Common myeloid progenitor, CD34-positive (primary cell): ENCODE results near the gene MS4A5.
A peak's percentile ranks its signal among the peaks of the same experiment; 100 is the strongest.
"Not testable (repeated sequence)": the region's sequence is repeated elsewhere in the genome, so short reads cannot be mapped to it uniquely, and the experiment has no call there.

Source experiments
- CTCF ChIA-PET: fragments of 350-600 bp; sonication (Branson Sonifier 250); formaldehyde crosslinking; loops from one replicate; lab custom pipeline; 2021; ENCODE audit warnings: antibody characterized with exemption; lab: Charles Lee
- POLR2A ChIA-PET: fragments of 350-600 bp; sonication (Branson Sonifier 250); formaldehyde crosslinking; loops from one replicate; lab custom pipeline; 2021; ENCODE audit warnings: antibody characterized with exemption; lab: Charles Lee
- DNase-seq, 3 donors: peaks; one replicate each; pipeline versions ENCODE4 v3.0.0 to v3.0.0-alpha.2; 2013
- H3K27ac ChIP-seq, 2 experiments: 1 replicate in 1 of 2; 2 replicates in 1 of 2; pipeline ENCODE4 v1.7.0; 2013; ENCODE audit warnings: inconsistent platforms in 2 of 2, low read length in 2 of 2, mild to moderate bottlenecking in 2 of 2, low read depth in 1 of 2, moderate library complexity in 1 of 2; ENCODE audit not compliant: severe bottlenecking in 2 of 2, insufficient read depth in 1 of 2, poor library complexity in 1 of 2
- H3K27me3 ChIP-seq, 5 experiments: replicated peaks in 2 of 5; 1 replicate in 3 of 5; 2 replicates in 2 of 5; pipeline versions ENCODE4 v1.6.1 to v1.7.0; 2013; ENCODE audit warnings: low read length in 4 of 5, mild to moderate bottlenecking in 2 of 5, moderate library complexity in 2 of 5, inconsistent platforms in 1 of 5; ENCODE audit not compliant: insufficient read depth in 5 of 5, control insufficient read depth in 4 of 5
- H3K36me3 ChIP-seq, 4 experiments: 1 replicate in 2 of 4; 2 replicates in 2 of 4; pipeline versions ENCODE4 v1.6.1 to v1.7.0; 2013; ENCODE audit warnings: low read length in 3 of 4, control low read depth in 1 of 4, mild to moderate bottlenecking in 1 of 4; ENCODE audit not compliant: control insufficient read depth in 4 of 4, insufficient read depth in 4 of 4
- H3K4me1 ChIP-seq, 4 experiments: 1 replicate in 3 of 4; 2 replicates in 1 of 4; pipeline versions ENCODE4 v1.6.1 to v1.7.1; 2013; ENCODE audit warnings: low read length in 3 of 4, mild to moderate bottlenecking in 3 of 4, control low read depth in 1 of 4, inconsistent platforms in 1 of 4, moderate library complexity in 1 of 4; ENCODE audit not compliant: control insufficient read depth in 4 of 4, insufficient read depth in 4 of 4; ENCODE audit errors: control extremely low read depth in 1 of 4
- H3K4me3 ChIP-seq, 7 experiments: 1 replicate in 4 of 7; 2 replicates in 3 of 7; pipeline versions ENCODE4 v1.5.1 to v1.7.0; 2013; ENCODE audit warnings: mild to moderate bottlenecking in 7 of 7, low read length in 6 of 7, moderate library complexity in 6 of 7, inconsistent platforms in 2 of 7, low read depth in 2 of 7, control low read depth in 1 of 7; ENCODE audit not compliant: insufficient read depth in 4 of 7, control insufficient read depth in 1 of 7; ENCODE audit errors: extremely low read depth in 1 of 7
- H3K9me3 ChIP-seq, 5 experiments: 1 replicate in 4 of 5; 2 replicates in 1 of 5; pipeline versions ENCODE4 v1.6.1 to v1.7.1; 2013; ENCODE audit warnings: low read length in 4 of 5, mild to moderate bottlenecking in 2 of 5, inconsistent platforms in 1 of 5, low read depth in 1 of 5, moderate library complexity in 1 of 5; ENCODE audit not compliant: control insufficient read depth in 4 of 5, insufficient read depth in 2 of 5; ENCODE audit errors: control extremely low read depth in 1 of 5
- WGBS: methylation state at CpG from one replicate; pipeline ENCODE4 v1.1.5; 2013; ENCODE audit not compliant: insufficient coverage; 5-methylcytosine and 5-hydroxymethylcytosine counted together

The MS4A5 gene

DNA sequence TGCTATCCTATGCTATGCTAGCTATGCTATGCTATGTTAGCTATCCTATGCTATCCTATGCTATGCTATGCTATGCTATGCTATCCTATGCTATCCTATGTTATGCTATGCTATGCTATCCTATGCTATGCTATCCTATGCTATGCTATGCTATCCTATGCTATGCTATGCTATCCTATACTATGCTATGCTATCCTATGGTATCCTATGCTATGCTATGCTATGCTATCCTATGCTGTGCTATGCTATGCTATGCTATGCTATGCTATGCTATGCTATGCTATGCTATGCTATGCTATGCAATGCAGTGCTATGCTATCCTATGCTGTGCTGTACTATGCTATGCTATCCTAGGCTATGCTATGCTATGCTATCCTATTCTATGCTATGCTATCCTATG lies 17.7 kb downstream of the MS4A5 start:
- ChIA-PET POLR2A (no interaction called here), CTCF (interaction anchor here (1.4 kb wide), 1 partner anchor 10 kb away, joined by 3 read pairs; no protein-coding TSS in a partner anchor)
- Histone ChIP-seq H3K27me3 (no peaks in the 10 kb centered on the region), H3K4me1 (peaks cover 0 to 17% (median 7%) of the 10 kb centered on the region in 4 experiments), H3K9me3 (no peaks in the 10 kb centered on the region), H3K27ac (peak overlapping the region in 1 of 2 experiments; percentile 49), H3K36me3 (no peaks in the 10 kb centered on the region), H3K4me3 (peak overlapping the region in 3 of 7 experiments; percentile 6 to 69 (median 16))
- no peak for DNase-seq

DNA sequence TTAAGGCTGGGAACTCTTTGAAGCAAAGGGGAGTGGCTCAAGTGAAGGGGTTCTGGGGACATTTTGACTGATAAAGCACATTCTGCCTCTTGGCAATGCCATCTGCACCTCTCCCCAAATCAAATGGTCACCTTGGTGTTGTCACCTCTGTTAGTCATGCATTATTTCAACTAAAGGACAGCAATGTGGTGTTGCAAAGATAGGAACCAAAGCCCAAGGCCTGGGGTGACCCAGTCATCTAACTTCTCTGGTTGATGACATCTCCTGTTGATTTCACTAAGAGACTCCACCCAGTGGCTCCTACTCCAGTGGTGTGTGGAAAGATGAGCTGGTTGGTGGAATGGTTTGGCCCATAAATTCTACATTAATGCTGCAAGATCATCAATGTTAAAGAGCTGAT lies 18.5 kb downstream of the MS4A5 start:
- no peak overlapping the region for H3K4me3 ChIP-seq
- H3K27ac ChIP-seq, result no peak overlapping the region
- no peaks in the 10 kb centered on the region for H3K36me3 ChIP-seq
- ChIA-PET POLR2A (no interaction called here), CTCF (no interaction called here)
- no peaks in the 10 kb centered on the region for H3K9me3 ChIP-seq
- peak in 1 of 3 donors; percentile 3 for DNase-seq
- H3K4me1 ChIP-seq, result peaks cover 0 to 17% (median 7%) of the 10 kb centered on the region in 4 experiments
- H3K27me3 ChIP-seq, result no peaks in the 10 kb centered on the region

GRCh38 chr11:60451185-60451584 lies 21.8 kb downstream of the MS4A5 start:
- CTCF ChIA-PET, result not testable (repeated sequence)

GRCh38 chr11:60454212-60454611 lies 24.8 kb downstream of the MS4A5 start:
- Histone ChIP-seq H3K27me3 (no peaks in the 10 kb centered on the region), H3K4me3 (no peak overlapping the region), H3K4me1 (no peaks in the 10 kb centered on the region), H3K36me3 (no peaks in the 10 kb centered on the region), H3K9me3 (no peaks in the 10 kb centered on the region), H3K27ac (no peak overlapping the region)
- ChIA-PET POLR2A (interaction anchor here (0.6 kb wide), 1 partner anchor 144 kb away, joined by 3 read pairs; no protein-coding TSS in a partner anchor), CTCF (no interaction called here)
- DNase-seq, result no peak

More at GRCh38 chr11:60451185-60451584, 21.8 kb downstream of the MS4A5 start:
- 99% methylated on average over 8 of the region's 32 CpGs for WGBS
- H3K4me3 ChIP-seq, H3K27ac ChIP-seq, H3K9me3 ChIP-seq, H3K27me3 ChIP-seq, DNase-seq, POLR2A ChIA-PET, H3K36me3 ChIP-seq: not testable (repeated sequence)
- peaks cover 0 to 14% (median 6%) of the 10 kb centered on the region in 4 experiments for H3K4me1 ChIP-seq

- WGBS, result 92% methylated on average over 2 of the region's 4 CpGs
- Histone ChIP-seq H3K36me3 (no peaks in the 10 kb centered on the region), H3K27ac (no peak within 1 kb of the TSS), H3K4me3 (no peak within 1 kb of the TSS), H3K9me3 (no peaks in the 10 kb centered on the region), H3K27me3 (no peaks in the 10 kb centered on the region), H3K4me1 (no peaks in the 10 kb centered on the region)
- peak; percentile 17 to 56 (median 28) for DNase-seq
- CTCF ChIA-PET, result no interaction called here
- POLR2A ChIA-PET, result no interaction called here
Observed at GRCh38 chr11:60455531-60456042, 26.2 kb downstream of the MS4A5 start, which contains the start of gene MS4A1. Gene MS4A1, plus strand, starts transcription at chr11:60455847. Its CDS starts 6,528 bp downstream, at chr11:60462375.

DNA sequence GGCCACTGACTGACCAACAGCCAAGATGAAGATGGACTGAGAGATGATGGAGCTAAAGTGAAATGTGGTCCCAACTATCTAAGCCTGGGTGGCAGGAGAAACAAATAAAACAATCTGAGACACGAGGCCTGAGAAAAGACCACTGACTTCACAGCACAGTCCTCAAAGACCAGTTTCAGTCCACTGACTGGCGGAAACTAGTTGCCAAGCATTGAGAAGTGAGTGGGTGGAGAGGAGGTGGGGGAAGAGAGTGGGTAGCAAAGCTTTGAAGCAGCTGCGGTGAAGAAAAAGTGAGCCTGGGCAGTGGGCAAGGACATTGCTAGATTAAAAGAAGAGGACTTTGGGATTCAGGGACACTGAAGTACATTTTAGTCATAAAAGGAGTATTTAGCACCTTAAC lies 28.2 kb downstream of the MS4A5 start:
- ChIA-PET POLR2A (no interaction called here), CTCF (interaction anchor here (1.1 to 1.3 kb wide), 2 partner anchors 11 to 94 kb away, joined by 3 to 4 read pairs; no protein-coding TSS in a partner anchor)
- no peaks in the 10 kb centered on the region for H3K4me1 ChIP-seq
- H3K27me3 ChIP-seq, result no peaks in the 10 kb centered on the region
- DNase-seq, result no peak
- H3K36me3 ChIP-seq, result no peaks in the 10 kb centered on the region
- H3K4me3 ChIP-seq, result no peak overlapping the region
- no peak overlapping the region for H3K27ac ChIP-seq
- H3K9me3 ChIP-seq, result no peaks in the 10 kb centered on the region
- WGBS, result 100% methylated on average over 1 of the region's 3 CpGs

GRCh38 chr11:60459345-60459744 lies 30.0 kb downstream of the MS4A5 start:
- Histone ChIP-seq H3K4me1 (no peaks in the 10 kb centered on the region), H3K27me3 (no peaks in the 10 kb centered on the region), H3K36me3 (no peaks in the 10 kb centered on the region), H3K9me3 (no peaks in the 10 kb centered on the region), H3K4me3 (no peak overlapping the region), H3K27ac (no peak overlapping the region)
- DNase-seq, result no peak
- POLR2A ChIA-PET, result no interaction called here
- WGBS, result no CpG with 5 or more reads among the region's 1 CpG
- CTCF ChIA-PET, result interaction anchor here (0.8 to 1.5 kb wide), 3 partner anchors 9 to 114 kb away, joined by 3 to 4 read pairs (median 3); no protein-coding TSS in a partner anchor
